NT2/D1 (cell line): ENCODE results near the gene FBRSL1.

ENCODE experiments used
- SUZ12 ChIP-seq: IDR thresholded peaks from 2 replicates; pipeline ENCODE4 v1.6.1; 2011; ENCODE audit not compliant: insufficient read length, insufficient read depth; ENCODE audit errors: extremely low read depth
- YY1 ChIP-seq: IDR thresholded peaks from 2 replicates; pipeline ENCODE4 v1.6.1; 2011; ENCODE audit not compliant: insufficient read length, insufficient read depth
- ZNF274 ChIP-seq: IDR thresholded peaks from 2 replicates; pipeline ENCODE4 v1.6.1; 2011; ENCODE audit warnings: mild to moderate bottlenecking, low read depth, low read length

- TF ChIP-seq ZNF274 = no peak
- no peak for TF ChIP-seq YY1
- no peak for TF ChIP-seq SUZ12
These were observed 18.5 kb downstream of the FBRSL1 start for GRCh38 chr12:132508491-132508740.
